HT-29 (cell line): ENCODE results near the gene HMCES. TPM values are rescaled to one million over a fixed set of nuclear protein-coding genes. Genes with fewer than 3 reads are reported as not detected.
"Not testable (repeated sequence)": the region's sequence is repeated elsewhere in the genome, so short reads cannot be mapped to it uniquely, and the experiment has no call there.

Experiments used
- DNase-seq: peaks from one replicate; pipeline ENCODE4 v3.0.0-alpha.2; 2015; ENCODE audit warnings: low spot score
- total RNA-seq: library from RNA; depleted of rRNA; stranded (reverse); fragments of >200 nt; shearing (Covaris generic); gene quantifications from 2 replicates; pipeline ENCODE4 v1.2.3, GENCODE V29; 2014

The HMCES gene
- total RNA-seq, 1 experiment from 2014 or later: 63.5 TPM

DNA sequence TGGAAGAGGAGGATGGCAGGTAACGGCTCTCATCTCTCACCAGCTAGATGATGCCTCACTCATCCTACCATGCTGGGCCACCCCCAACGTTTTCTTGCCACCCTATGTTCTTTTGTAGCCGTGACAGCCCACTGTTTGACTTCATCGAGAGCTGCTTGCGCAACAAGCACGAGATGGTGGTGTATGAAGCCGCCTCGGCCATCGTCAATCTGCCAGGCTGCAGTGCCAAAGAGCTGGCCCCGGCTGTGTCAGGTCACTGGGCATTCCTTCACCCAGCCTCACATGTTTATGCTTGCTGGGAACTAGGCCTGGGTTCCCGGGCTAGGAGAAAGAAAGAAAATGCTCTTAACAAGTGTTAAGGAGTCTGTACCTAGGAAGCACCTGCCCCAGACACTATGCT, 21.1 kb upstream of the HMCES start:
- no peak for DNase-seq

DNA sequence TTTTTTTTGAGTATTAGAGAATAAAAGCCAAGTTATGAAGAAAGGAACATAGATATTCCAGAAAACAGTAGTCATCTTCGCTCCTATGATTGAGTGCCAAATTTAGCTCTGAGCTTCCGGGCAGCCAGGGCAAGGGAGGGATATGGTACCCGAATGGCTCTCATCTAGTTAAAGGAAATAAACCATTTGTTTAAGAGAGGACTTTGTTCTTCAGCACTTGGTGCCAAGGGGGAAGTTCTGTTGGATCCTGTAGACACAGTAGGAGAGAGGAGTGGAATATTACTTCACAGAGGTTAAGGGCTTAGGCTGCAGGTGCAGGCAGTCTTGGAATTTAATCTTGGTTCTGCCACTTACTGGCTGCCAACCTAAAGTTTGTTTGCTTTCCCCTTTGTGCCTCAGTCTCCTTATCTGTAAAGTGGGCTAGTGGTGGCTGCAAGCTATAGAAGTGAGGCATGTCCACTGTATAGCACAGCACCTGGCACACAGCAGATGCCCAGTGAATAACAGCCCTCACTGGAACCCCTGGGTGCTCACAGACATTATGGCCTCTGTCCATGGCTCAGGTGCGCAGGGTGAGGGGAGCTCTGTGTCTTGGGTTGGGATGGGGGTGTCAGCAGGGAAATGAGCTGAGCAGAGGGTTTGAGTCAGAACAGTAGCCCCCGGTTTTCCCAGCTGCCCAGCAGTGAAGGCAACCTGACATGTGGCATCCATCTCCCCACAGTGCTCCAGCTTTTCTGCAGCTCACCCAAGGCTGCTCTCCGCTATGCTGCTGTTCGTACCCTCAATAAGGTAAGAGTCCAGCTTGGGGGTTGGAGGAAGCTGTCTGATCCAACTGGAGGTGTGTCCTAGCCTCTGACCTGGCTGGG, 18.8 kb upstream of the HMCES start:
- DNase-seq: no peak

DNA sequence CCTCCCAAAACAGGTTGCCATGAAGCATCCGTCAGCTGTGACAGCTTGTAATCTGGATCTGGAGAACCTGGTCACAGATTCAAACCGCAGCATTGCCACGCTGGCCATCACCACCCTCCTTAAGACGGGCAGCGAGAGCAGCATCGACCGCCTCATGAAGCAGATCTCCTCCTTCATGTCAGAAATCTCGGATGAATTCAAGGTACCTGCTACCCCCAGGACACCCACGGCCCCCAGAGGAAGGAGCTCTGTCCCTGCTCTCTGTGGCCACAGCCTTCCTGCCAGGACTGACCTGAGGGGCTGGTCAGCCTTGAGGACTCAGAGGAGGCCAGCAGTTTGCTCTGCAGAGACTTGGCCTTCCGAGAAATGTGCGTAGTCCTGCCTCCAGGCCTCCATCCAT, 18.1 kb upstream of the HMCES start:
- DNase-seq: no peak

GRCh38 chr3:129261894-129262293, 16.8 kb upstream of the HMCES start:
- DNase-seq: no peak

GRCh38 chr3:129263161-129263910, 15.3 kb upstream of the HMCES start:
- DNase-seq: no peak

- not testable (repeated sequence) for DNase-seq
Measured at GRCh38 chr3:129264994-129265393, 13.7 kb upstream of the HMCES start.

DNA sequence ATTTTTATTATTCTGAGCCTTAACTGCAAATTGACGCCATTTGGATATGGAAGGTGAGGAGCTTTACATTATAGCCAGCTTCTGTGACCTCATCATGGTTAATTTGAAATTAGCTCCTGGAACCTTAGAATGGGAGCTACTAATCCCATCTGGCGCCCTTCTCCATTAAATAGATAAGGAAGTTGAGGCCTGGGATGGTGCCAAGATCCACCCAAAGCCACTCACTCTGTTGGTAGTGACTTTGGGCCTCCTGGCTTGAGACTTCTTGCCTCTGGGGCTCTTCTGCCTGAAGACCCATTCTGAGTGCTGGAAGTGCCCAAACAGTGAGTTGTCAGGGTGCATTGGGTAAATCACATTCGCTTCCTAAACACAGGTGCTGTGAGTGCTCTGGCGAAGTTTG, 12.0 kb upstream of the HMCES start:
- no peak for DNase-seq

GRCh38 chr3:129268396-129268795, 10.3 kb upstream of the HMCES start:
- DNase-seq: no peak

DNA sequence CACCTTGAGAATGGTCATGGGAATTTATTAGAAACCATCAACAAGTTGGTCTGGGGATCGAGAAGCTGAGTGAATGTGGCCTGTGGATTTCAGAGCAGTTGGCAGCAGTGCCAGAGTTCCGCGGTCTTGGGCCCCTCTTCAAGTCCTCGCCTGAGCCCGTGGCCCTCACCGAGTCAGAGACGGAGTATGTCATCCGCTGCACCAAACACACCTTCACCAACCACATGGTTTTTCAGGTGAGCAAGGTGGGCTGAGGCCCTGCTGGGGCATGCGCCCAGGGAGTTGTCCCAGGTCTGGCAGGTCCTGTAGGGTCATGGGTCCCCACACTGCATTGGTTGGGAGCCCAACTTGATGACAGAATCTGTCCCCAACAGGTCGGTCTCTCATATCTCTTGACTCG, 7.0 kb upstream of the HMCES start:
- DNase-seq: no peak

DNA sequence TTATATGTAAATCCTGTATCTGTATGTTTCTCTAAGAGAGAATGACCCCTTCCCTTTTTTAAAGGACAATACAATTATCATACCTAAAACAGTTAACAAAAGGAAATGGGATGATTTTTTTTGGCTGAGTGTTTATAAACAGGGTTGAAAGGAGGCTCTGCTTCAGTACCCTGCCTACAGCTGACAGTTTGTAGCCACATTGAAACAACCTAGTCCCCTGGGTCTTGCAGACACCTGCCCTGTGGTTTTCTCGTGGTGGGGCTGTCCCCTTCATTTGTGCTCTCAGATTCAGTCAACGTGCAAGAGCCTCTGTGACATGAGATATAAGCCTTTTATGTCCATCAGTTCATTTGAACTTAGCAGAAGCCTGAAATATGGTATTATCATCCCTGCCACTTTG, 2.3 kb upstream of the HMCES start:
- DNase-seq: no peak

GRCh38 chr3:129277829-129278271, 820 bp upstream of the HMCES start:
- no peak for DNase-seq

- DNase-seq: peak; percentile 55
Measured at GRCh38 chr3:129278966-129279906, 566 bp downstream of the HMCES start.

- no peak for DNase-seq
Measured at GRCh38 chr3:129280183-129280582, 1.5 kb downstream of the HMCES start.

- no peak for DNase-seq
Measured at GRCh38 chr3:129281726-129282125, 3.1 kb downstream of the HMCES start.

GRCh38 chr3:129282727-129283327, 4.2 kb downstream of the HMCES start:
- DNase-seq: no peak

DNA sequence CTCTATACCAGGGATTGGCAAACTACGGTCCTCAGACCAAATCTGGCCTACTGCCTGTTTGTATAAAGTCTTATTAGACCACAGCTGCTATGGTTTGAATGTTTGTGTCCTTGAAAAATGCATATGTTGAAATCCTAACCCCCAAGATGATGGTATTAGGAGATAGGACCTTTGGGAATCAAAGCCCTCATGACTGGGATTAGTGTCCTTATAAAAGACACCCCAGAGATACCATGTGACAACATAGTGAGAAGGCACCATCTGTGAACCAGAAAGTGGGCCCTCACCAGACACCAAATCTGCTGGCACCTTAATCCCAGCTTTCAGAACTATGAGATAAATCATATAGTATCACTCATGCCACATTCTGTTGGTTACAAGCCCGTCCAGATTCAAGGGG, 7.4 kb downstream of the HMCES start:
- no peak for DNase-seq

DNA sequence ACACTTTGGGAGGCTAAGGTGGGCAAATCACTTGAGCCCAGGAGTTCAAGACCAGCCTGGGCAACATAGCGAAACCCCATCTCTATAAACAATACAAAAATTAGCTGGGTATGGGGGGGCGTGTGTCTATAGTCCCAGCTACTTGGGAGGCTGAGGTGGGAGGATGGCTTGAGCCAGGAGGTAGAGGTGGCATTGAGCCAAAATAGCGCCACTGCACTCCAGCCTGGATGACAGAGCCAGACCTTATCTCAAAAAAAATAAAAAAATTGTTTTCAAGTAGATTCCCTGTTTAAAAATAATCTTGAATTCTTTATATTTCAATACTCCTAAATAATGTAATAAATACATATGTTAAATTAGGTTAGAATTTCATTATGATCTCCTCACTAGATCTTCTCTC, 9.8 kb downstream of the HMCES start:
- no peak for DNase-seq

GRCh38 chr3:129289201-129289921, 10.7 kb downstream of the HMCES start:
- DNase-seq: no peak

GRCh38 chr3:129291236-129291886, 12.7 kb downstream of the HMCES start:
- no peak for DNase-seq

- DNase-seq: no peak
Measured at GRCh38 chr3:129295286-129295685, 16.6 kb downstream of the HMCES start.
